ENCODE results near the gene STX2.
A peak's percentile ranks its signal among the peaks of the same experiment; 100 is the strongest.
"Not testable (repeated sequence)": the region's sequence is repeated elsewhere in the genome, so short reads cannot be mapped to it uniquely, and the experiment has no call there.

STX2 gene

DNA sequence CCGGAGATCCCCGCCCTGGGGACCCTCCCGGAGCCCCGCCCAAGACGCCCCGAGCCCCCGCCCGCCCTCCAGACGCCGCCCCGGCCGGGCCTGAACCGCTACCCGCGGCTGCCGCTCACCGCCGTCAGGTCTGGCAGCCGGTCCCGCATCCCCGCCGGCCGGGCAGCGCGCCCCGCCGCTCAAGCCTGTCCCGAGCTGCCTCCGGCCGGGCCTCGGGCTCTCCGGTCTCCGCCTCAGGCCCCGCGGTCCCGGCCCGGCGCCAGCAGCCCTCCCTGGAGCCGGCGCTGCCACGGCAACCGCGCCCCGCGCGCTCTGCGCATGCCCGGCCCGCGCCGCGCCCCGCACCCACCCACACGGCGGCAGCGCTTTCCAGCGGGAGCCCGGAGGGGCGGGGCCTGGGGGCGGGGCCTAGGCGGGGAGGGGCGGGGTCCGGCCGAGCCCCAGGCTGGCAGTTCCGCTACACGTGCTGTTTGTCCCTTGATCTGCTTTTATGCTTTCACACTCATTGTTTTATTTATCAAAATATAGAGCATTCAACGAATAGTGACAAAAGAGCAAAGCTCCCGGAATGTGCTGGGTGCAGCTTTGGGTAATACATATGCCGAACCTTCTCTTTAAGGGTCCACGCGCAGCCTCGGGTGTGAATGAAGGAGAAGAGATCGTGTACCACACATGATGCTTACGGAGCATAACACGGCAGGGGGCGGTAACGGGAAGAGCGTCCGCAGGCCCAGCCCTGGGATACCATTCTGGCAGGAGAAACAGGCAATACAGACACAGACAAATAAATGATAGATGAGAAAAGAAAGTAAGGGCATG, at the start of gene STX2:
Gene STX2, minus strand, starts transcription at position 300 of the 819 bp plus-strand sequence. Its CDS starts 151 bp downstream, at position 149.
- peak; percentile 12 for DNase-seq (ENCODE audit: low read depth)
- TF ChIP-seq, protein P1, sequence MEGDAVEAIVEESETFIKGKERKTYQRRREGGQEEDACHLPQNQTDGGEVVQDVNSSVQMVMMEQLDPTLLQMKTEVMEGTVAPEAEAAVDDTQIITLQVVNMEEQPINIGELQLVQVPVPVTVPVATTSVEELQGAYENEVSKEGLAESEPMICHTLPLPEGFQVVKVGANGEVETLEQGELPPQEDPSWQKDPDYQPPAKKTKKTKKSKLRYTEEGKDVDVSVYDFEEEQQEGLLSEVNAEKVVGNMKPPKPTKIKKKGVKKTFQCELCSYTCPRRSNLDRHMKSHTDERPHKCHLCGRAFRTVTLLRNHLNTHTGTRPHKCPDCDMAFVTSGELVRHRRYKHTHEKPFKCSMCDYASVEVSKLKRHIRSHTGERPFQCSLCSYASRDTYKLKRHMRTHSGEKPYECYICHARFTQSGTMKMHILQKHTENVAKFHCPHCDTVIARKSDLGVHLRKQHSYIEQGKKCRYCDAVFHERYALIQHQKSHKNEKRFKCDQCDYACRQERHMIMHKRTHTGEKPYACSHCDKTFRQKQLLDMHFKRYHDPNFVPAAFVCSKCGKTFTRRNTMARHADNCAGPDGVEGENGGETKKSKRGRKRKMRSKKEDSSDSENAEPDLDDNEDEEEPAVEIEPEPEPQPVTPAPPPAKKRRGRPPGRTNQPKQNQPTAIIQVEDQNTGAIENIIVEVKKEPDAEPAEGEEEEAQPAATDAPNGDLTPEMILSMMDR (conservative IDR thresholded peaks at IDR 0.05; ENCODE audit: low read depth, low read length) = peak; percentile 40
- H3K4me3 ChIP-seq (ENCODE audit: low read length) = peak within 1 kb of the TSS; percentile 79

DNA sequence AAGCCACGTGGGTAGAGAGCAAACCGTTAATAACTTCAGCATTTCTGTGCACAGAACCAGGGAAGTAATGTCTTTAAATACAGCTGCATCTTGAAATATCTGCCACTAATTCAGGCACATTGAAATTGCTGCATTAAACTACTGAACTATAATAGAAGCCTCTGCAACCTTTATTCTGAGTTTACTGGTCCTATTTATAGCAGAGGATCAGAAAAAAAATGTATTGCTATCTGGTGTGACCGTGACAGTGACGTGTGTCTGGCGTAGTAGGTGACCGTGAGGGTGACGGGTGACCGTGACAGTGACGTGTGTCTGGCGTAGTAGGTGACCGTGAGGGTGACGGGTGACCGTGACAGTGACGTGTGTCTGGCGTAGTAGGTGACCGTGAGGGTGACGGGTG, 48.1 kb upstream of the STX2 start:
- H3K4me3 ChIP-seq (ENCODE audit: low read length); DNase-seq (ENCODE audit: low read depth): not testable (repeated sequence)

DNA sequence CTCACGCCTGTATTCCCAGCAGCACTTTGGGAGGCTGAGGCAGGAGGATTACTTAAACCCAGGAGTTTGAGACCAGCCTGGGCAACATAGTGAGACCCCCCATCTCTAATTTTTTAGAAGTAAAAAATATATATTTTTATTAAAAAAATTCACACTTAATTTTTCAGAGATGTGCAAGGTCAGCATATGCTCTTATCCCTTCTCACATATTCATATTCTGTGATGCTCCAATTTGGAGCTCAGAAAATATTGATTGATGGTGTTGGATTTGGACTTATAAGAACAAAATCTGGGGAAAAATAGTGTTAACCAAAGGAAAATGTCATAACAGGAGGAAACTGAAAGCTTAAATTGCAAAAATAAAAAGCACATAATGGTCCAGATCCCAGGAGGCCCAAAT, 42.5 kb upstream of the STX2 start:
- TF ChIP-seq, protein P1 (conservative IDR thresholded peaks at IDR 0.05; ENCODE audit: low read depth, low read length) = no peak
- no peak overlapping the region for H3K4me3 ChIP-seq (ENCODE audit: low read length)
- DNase-seq (ENCODE audit: low read depth) = no peak

DNA sequence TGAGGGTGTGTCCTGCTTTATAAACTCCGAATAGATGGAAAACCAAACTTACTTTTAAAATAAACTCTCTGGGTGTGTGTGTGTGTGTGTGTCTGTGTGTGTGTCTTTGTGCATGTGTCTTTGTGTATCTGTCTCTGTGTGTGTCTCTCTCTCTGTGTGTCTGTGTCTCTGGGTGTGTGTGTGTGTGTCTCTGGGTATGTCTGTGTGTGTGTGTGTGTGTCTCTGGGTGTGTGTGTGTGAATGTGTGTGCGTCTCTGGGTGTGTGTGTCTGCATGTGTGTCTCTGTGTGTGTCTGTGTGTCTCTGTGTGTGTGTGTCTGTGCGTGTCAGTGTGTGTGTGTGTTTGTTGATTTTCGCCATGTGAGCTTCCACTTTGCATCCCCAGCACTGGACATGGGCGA, 42.0 kb upstream of the STX2 start:
- no peak for DNase-seq (ENCODE audit: low read depth)
- H3K4me3 ChIP-seq (ENCODE audit: low read length) = no peak overlapping the region
- TF ChIP-seq, protein P1 (conservative IDR thresholded peaks at IDR 0.05; ENCODE audit: low read depth, low read length) = no peak

DNA sequence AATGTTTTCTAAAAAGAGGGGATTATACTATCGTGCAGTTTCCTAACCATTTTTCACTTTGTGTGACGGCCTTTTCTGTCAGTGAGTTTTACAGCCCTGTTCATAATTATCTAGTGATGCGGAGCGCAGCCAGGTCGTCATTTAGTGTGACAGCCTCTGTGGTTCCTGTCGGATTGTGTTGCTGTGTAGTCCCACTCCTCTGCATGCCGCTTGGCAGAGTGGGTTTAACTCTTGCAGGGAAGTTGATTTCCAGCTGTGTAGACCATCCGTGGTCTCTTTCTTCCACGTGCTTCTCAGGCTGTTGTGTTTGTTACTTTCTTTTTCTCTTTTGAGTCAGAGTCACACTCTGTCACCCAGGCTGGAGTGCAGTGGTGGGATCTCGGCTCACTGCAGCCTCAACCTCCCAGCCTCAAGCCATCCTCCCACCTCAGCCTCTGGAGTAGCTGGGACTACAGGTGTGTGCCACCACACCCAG, 41.4 kb upstream of the STX2 start:
- DNase-seq (ENCODE audit: low read depth) = no peak
- H3K4me3 ChIP-seq (ENCODE audit: low read length) = no peak overlapping the region
- TF ChIP-seq, protein P1 (conservative IDR thresholded peaks at IDR 0.05; ENCODE audit: low read depth, low read length) = no peak

DNA sequence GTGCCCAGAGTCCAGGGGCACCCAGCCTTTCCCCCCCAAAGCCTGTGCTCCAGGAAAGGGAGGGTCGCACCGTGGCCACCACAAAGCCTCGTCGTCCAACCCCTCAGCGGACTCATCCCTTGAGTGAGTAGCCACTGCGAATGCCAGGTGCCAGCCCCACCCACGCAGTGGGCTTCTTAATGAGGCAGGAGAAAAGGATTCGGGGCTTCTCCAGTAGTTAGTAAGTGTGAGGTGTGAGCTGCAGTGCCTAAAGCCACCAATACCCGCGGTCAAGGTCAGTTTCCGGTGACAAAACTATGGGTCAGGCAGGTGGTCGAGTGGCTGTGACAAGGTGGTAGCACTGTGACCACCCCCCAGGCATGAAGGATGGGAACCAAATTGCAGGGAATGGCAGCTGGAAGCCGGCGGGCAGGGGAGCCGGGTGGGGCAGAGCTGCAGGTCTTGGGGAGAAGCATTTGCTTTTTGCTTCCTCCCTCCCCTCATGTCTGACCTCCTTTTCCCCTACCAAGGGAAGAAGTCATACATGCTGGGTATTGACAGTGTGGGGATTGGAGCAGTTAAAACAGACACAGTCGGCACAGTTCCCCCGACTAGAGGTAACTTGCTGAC, 40.8 kb upstream of the STX2 start:
- DNase-seq (ENCODE audit: low read depth) = no peak
- no peak overlapping the region for H3K4me3 ChIP-seq (ENCODE audit: low read length)
- TF ChIP-seq, protein P1 (conservative IDR thresholded peaks at IDR 0.05; ENCODE audit: low read depth, low read length) = no peak

DNA sequence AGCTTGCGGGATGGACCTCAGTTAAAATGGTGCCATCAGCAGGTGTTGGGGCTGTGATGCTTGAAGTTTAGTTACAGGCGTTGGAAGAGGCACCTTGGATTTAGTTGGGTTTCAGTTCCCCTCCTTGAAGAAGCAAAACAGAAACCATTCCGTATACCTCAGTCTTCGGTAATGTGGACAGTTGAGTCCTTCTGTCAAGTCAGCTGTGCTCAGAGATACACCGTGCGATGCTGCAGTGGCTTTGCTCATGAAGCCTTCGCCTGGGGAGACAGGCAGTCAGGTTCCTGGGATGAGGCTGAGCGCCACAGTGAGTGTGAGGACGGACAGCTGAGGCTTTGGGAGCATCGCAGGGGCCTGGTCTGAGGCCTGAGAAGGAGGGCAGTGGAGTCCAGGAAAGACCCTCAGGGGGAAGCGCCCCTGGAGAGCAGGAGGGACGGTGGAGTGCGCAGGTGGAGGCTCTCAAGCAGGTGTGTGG, 40.2 kb upstream of the STX2 start:
- no peak overlapping the region for H3K4me3 ChIP-seq (ENCODE audit: low read length)
- TF ChIP-seq, protein P1 (conservative IDR thresholded peaks at IDR 0.05; ENCODE audit: low read depth, low read length) = no peak
- DNase-seq (ENCODE audit: low read depth) = no peak
